HG03565 (cell line): ENCODE data around the gene MTCL1.

Experiments
- ATAC-seq: cut with Tn5 transposase; IDR thresholded peaks from one replicate; pipeline ENCODE4 v1.9.1; 2021; ENCODE audit warnings: mild to moderate bottlenecking, moderate library complexity; ENCODE audit not compliant: unreplicated experiment

Gene MTCL1

DNA sequence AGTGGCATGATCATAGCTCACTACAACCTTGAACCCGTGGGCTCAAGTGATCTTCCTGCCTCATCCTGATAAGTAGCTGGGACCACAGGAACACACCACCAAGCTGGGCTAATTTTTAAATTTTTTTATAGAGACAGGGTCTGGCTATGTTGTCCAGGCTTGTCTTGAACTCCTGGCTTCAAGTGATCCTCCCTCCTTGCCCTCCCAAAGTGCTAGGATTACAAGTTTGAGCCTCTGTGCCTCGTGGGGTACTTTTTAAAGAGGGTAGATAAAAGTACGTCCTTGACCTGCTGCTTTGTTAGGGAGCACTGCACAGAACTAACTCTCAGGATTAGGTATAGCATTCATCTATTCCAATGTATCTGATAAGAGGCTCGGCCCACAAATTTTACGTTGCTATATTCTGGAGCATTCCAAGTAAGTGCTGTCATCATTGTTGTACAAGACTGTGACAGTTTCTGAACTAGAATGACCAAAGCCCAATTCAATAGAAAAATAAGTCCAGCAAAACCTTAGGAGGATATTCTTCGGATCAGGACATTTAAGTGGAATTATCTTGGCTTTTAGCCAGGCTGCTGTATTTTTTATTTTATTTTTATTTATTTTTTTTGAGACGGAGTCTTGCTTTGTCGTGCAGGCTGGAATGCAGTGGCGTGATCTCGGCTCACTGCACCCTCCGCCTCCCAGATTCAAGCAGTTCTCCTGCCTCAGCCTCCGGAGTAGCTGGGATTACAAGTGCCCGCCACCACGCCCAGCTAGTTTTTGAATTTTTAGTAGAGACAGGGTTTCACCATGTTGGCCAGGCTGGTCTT, 4.1 kb downstream of the MTCL1 start:
- no peak for ATAC-seq

GRCh38 chr18:8711736-8712135, 6.4 kb downstream of the MTCL1 start:
- no peak for ATAC-seq

DNA sequence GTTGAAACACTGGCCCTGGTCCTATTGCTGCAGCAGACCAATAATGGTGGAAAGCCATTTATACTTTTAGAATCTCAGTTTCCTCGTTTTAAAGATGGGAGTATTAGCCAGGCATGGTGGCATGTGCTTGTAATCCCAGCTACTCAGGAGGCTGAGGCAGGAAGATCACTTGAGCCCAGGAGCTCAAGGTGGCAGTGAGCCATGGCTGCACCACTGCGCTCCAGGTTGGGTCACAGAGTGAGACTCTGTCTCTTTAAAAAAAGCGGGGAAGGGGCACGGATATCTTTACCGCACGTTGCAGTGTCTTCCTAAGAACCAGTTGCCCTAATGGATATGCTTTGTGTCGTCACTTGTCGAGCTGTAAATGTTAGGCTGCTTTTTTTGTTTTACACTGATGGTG, 8.3 kb downstream of the MTCL1 start:
- no peak for ATAC-seq

DNA sequence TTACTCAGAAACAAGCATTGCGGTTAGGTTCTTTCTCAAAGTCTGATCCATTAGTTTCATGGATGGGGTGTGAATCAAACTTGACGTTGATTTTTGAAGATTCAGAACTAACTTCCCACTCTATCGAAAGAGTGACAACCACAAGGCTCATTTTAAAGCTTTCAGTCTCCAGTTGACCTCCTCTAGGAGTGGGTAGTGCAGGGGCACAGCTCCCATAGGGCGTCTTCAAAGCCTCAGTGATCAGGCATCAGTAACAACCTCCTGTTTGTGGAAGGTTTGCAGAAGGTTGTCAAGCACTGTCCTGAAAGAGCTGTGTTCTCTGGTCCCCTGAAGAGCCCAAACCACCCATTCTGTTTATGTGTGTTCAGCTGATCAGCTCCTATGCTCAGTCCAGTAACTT, 10.2 kb downstream of the MTCL1 start:
- no peak for ATAC-seq

DNA sequence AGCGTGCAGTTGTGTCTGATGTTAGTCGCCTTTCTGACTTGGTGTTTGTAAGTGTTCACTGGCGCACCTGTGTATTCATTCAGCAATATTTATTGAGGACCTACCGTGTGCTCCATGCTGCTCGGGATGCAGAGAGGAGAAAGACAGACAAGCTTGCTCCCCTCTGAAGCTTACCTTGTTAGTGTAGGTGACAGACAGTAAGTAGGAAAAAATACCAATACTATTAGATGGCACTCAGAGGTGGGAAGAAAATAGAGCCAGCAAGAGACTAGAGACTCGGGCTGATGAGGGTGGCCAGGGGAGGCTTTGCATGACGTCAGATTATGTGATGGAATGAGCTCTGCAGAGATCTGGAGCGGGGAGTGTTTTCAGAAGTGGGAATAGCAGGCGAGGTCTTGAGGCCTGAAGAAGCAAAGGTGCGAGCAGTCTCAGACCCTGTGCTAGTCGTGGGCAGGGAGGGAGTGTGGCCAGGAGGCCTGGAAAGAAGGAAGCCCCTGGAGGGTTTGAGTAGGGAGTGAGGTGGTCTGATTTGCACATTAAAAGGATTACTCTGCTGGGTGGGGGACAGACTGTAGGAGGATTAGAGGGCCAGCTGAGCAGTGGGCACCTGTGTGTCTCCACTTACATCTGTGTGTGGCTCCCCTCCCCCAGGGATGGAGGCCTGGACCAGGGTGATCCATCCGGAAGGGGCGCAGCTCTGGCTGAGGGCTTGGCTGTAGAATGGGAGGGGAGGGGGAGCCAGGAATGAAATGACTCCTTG, 11.8 kb downstream of the MTCL1 start:
- ATAC-seq, result no peak

GRCh38 chr18:8718401-8718913, 13.1 kb downstream of the MTCL1 start:
- no peak for ATAC-seq

DNA sequence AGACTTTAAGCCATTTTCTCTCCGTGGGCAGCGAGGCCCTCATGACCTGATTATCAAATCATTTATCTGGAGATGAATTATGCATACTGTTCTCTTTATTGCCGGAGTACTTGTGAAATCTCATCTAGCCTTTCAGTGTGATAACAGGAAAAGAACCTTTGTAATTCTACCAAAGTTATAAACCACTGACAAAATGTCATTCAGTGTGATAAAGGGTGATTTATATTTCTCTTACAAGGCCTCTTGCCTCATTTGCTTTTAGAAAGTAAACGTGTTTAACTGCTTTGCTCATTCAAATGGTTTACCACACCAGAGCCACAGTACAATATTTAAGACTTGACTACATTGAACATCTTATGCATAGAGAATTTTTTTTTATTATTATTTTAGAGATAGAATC, 13.8 kb downstream of the MTCL1 start:
- no peak for ATAC-seq

- ATAC-seq, result no peak
These were observed 14.8 kb downstream of the MTCL1 start for GRCh38 chr18:8720141-8720540.

DNA sequence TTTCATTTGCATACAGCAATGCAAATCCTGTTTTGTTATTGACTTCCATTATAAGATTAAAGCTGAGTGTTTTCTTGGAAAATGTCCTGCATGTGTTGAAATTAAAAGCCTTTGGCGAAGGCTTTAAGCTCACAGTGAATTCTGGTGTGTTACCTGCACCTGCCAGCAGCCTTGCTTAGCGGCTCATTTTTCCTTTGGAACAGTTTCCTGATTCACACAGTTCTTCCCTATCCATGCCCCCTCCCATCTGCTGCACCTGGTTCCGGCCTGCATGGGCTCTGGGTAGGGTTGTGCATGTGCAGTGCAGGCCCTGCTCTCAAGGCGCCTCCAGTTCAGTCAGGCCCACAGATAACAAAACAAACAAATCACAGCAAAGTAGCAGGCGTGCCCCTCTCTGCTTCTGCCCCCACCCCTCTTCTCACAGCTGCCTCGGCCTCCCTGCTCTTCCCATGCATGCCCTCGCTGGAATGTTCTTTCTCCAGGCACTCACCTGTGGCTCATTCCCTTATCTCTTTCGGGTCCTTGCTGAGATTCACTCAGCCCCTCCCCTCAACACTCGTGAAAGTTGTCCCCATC, 15.8 kb downstream of the MTCL1 start:
- no peak for ATAC-seq

DNA sequence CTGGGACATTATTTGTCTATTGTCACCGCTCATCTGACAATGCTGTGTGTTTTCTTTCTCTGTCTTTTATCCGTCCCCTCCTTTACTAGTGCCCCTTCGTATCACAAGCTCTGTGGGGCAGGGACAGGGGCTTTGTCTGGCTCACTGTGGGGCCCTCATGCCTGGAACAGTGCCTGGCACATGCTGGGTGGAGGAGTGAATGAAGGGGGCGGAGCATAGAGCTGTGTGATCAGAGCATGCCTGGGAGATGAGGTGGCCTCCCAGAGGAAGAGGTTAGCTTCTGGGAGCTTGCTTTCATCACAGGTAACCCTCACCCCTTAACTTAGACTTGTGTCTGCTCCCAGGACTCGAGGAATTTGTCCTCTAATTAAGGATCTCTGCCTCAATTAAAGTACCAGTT, 16.4 kb downstream of the MTCL1 start:
- ATAC-seq, result no peak

GRCh38 chr18:8722946-8723820, 17.8 kb downstream of the MTCL1 start:
- no peak for ATAC-seq

- no peak for ATAC-seq
These were observed 19.1 kb downstream of the MTCL1 start for GRCh38 chr18:8724452-8724851.

- ATAC-seq, result no peak
These were observed 20.9 kb downstream of the MTCL1 start for GRCh38 chr18:8726281-8726680.

- no peak for ATAC-seq
These were observed 21.8 kb downstream of the MTCL1 start for GRCh38 chr18:8726963-8727705.

DNA sequence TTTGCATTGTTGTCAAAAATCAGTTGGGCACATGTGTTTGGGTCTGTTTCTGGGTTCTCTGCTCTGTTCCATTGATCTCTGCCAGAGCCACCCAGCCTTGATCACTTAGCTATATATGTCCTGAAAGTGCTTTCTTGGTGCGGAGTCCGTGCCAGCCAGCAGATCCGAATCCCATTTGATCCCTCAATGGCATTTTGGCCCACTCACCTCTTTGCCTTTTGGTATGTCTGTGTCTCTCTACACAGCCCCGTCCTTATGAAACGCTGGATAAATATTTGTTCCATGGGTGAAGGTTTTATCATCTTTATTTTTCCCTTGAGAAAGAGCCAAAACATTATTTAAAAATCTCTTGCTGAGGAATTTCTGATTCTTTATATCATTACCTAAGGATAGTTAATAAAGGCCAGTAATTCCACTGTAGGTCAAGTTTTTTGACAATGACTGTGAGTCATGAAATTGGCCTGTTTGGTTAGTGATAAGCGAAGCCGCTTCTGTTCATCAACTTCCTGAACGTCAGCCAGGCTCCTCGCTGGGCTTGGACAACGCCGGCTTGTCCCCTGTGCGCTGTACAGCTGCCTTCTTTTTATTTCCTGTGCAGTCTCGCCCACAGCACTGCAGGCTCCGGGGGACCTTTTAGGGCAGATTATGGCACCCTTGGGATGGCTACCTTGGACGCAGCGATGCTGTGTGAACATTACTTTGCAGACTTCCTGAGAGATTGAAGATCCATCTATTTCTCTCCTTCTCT, 24.9 kb downstream of the MTCL1 start:
- ATAC-seq, result no peak

DNA sequence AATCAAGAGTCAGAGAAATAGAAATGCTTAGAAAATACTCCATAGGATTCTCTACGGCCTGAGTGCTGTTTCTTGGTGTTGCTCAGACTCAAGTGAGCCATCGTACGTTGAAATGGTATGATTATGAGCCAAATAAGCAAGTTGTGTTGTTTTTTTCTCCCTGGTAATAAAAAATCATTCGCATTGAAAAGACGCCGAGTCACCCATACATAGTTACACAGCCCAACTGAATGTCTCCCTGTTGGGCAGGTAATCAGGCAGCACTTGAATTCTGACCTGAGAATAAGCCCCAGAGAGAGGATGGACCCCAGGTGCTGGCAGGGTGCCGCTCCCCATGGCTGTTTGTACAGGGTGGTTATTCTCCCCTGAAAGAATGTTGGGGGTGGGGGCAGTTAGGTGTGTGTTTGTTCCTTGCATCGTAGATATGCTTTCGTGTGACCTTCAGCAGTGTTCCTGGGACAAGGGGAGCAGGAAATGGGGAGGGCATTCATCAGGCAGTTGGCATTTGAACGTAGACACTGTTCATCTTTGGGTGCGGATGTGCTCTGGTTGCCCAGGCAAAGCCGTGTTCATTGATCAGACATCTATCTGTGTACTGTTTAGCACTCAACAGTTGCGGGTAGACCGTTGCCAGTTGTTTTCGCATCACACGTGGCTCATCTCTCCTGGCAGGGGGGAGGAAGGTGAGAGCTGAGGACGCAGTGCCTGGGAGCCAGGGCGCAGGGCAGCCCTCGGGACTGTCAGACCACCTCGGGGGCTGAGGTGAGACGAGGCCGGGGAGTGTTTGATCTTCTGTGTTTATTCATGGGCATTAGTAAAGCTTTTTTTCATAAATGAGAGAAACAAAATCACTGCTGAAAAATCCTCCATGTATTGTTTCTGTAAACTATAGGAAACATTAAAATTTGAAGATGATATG, 27.3 kb downstream of the MTCL1 start:
- ATAC-seq, result no peak

DNA sequence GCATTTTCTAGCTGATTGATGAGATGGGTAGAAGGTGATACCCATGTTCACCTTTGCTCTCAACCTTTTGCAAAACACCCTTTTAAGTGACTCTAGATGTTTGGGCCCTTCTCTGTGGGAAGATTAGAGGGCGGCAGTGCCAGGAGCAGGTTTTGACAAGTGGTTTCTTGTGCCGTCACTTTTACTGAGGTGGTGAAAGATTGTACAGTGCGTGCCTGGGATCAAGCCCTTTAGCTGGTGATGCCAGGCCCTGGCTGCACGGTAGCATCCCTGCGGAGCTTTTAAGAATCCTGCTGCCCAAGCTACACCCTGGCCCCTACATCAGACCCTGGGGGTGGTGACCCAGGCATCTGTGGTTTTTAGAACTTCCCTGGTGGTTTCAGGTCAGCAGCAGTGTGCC, 29.1 kb downstream of the MTCL1 start:
- no peak for ATAC-seq

DNA sequence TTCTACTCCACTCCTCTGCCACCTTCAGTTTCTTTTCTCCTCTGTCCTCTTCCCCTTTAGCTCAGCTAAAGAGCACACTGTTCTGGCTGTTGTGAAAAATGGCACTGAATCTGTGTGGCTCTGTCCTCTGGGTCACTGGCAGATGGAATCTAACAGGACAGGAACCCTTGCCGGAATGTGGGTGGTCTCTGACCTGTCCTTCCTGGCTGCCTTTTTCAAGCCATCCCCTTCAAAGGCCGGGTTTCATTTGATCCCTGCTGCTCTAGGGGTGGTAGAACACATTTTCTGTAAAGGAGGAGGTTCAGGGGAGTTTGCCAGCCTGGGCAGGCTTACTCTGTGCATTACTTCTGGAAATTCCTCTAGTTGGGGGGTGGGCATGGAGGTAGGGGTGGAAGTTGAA, 29.9 kb downstream of the MTCL1 start:
- no peak for ATAC-seq
